Cardiac fibroblast (primary cell): Measurements from ENCODE around the gene OR5H6.

Source experiments
- DNase-seq, 2 donors: peaks; one replicate each; pipeline versions ENCODE4 v3.0.0 to v3.0.0-alpha.2; 2010; ENCODE audit warnings: low read depth in 2 of 2
- H3K4me3 ChIP-seq, 2 donors: replicated peaks in 1 of 2; 1 replicate in 1 of 2; 2 replicates in 1 of 2; pipeline ENCODE4 v1.5.1; 2011; ENCODE audit warnings: low read depth in 2 of 2, low read length in 2 of 2, mild to moderate bottlenecking in 2 of 2, moderate library complexity in 1 of 2
- CTCF ChIP-seq: IDR thresholded peaks from one replicate; pipeline ENCODE4 v1.5.1; 2011; ENCODE audit warnings: low read depth, mild to moderate bottlenecking, low read length, inconsistent platforms

Gene OR5H6

DNA sequence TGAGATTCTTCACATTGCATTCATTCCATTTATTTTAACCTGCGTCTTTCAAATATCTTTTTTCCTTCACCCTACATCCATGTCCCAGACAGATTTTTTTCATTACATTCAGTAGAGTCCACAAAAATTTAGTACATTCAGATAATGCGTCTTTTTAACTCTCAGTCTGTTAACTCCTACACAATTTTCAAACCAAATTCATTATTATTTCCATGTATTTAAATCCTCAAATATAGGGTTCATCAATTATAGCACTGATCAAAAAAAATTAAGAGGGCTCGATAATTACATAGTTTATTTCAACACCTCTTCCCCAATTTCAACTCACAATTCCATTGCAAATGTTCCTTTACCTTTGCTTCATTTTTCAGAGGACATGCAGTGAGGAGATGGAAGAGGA is at the start of gene OR5H6:
Gene OR5H6 (plus strand): TSS at position 301 of the 400 bp plus-strand sequence. CDS start 89 bp downstream, at position 390.
- DNase-seq: no peak
- no peak for TF ChIP-seq CTCF
- H3K4me3 ChIP-seq: no peak within 1 kb of the TSS

DNA sequence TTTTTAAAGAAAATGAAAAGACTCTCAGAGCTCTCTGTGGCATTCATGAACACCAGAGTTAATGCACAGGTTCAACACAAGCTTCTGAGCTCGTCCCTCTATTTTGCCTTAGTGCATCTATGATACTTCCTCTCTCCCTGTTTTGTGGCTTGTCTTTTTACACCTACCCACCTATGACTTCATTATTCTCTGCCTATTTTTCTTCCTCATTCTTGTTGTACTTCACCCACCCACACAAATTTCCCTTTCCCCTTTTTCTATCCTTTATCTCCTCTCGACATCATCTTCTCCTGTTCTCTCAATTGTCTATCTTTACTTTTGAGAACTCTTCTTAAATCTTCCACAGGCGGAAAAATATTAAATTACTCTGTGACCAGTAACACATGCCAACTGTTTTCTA is 49.0 kb upstream of the OR5H6 start:
- no peak overlapping the region for H3K4me3 ChIP-seq
- no peak for TF ChIP-seq CTCF
- DNase-seq: no peak

GRCh38 chr3:98223907-98224672 is 40.0 kb upstream of the OR5H6 start:
- TF ChIP-seq CTCF: no peak
- no peak for DNase-seq
- H3K4me3 ChIP-seq: no peak overlapping the region

- TF ChIP-seq CTCF: no peak
- no peak overlapping the region for H3K4me3 ChIP-seq
- DNase-seq: no peak
Observed at GRCh38 chr3:98232489-98232888, 31.6 kb upstream of the OR5H6 start.

DNA sequence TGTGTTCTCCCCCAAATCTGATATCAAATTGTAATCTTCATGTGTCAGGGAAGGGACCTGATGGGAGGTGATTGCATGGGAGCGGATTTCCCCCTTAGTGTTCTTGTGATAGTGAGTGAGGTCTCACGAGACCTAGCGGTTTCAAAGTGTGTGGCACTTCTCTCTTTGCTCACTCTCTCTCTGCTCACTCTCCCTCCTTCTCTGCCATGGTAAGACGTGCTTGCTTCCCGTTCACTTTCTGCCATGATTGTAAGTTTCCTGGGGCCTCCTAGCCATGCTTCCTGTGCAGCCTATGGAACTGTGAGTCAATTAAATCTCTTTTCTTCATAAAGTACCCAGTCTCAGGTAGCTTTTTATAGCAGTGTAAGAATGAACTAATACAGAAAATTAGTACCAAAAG is 30.6 kb upstream of the OR5H6 start:
- DNase-seq: no peak
- H3K4me3 ChIP-seq: no peak overlapping the region
- TF ChIP-seq CTCF: no peak

DNA sequence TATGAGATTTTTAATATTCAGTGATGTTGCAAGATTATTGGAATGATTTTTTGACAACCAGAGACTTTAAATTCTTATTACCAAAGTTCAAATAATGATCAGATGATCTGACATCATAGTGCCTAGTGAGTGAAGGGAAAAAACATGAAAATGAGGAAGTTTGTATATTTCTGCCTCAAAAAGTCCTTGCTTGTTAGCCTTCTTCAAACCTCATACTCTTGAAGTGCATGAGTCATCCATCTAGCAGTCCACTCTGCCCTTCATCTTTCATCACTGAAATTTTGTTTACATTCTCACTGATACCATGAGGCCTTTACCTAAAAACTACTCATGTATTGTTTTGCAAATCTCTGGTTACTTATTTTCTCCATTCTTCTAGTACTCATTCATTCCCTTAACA is 23.9 kb upstream of the OR5H6 start:
- no peak for TF ChIP-seq CTCF
- no peak overlapping the region for H3K4me3 ChIP-seq
- no peak for DNase-seq

- no peak for TF ChIP-seq CTCF
- H3K4me3 ChIP-seq: no peak overlapping the region
- DNase-seq: no peak
Observed at GRCh38 chr3:98242155-98242554, 21.9 kb upstream of the OR5H6 start.
